Sciatic nerve (tissue), 2 donors: ENCODE measurements around the gene PFN1. TPM values are rescaled to one million over a fixed set of nuclear protein-coding genes. Genes with fewer than 3 reads are reported as not detected.

ENCODE experiments used
- ATAC-seq: fragments of 200-7000 bp; cut with Tn5 transposase; one replicate; pipeline ENCODE4 v1.9.1; 2020; ENCODE audit warnings: mild to moderate bottlenecking, moderate library complexity
- DNase-seq: peaks from one replicate; pipeline ENCODE4 v3.0.0-alpha.2; 2020; ENCODE audit warnings: low spot score
- intact Hi-C: fragments of 100-400 bp; cut with DNase I; formaldehyde crosslinking; loops from one replicate; pipeline ENCODE4 v1.14.2; 2022
- total RNA-seq: library from RNA; stranded (reverse); fragmentation: NEBNext Ultra II Directional; extraction: Animal tissue kit (Norgen Biotek cat#: 25700); gene quantifications from one replicate; pipeline ENCODE4 v1.2.1, GENCODE V29; 2021
- donor health status: DM: no; HTN: no; CAD: no.
- donor health status: DM: no; HTN: no; CAD: no.

Gene PFN1
- total RNA-seq, result 234 TPM

DNA sequence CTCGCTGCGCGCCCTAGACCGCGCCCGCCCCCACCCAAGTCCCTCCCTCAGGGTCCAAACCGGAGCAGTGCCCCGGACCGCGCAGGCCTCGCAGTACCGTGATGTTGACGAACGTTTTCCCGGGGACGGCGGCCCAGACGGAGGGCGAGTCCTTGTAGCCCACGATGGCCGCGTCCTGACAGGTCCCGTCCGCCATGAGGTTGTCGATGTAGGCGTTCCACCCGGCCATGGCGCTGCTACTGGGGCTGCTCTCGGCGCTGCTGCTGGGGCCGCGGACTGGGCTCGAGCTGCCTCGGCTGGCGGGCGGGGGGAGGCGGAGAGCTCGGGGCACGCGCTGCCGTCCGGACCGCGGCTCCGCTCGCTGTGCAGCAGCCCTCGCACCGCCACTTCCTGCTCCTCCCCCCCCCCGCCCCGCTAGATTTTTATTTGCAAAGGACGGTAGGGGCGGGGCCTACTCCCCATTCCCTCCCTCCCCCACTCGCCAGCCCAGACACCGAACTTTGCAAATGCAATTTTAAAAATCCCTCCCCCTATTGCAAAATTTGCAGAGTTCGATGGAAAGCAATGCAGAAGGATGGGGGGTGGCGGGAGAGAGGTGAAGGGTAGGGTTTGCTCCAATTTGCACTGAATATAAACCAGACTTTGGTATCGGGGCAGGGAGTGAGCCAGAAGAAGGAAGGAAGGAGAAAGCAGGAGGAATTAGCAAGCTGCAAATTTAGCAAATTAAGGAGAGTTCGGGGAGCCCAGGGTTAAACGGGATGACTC lies at the start of gene PFN1:
Gene PFN1, minus strand, starts transcription at position 365 of the 765 bp plus-strand sequence. Its CDS starts 136 bp downstream, at position 229.
- ATAC-seq (peak; percentile 91), DNase-seq (peak; percentile 93)
- intact Hi-C loops, result no loop called here

DNA sequence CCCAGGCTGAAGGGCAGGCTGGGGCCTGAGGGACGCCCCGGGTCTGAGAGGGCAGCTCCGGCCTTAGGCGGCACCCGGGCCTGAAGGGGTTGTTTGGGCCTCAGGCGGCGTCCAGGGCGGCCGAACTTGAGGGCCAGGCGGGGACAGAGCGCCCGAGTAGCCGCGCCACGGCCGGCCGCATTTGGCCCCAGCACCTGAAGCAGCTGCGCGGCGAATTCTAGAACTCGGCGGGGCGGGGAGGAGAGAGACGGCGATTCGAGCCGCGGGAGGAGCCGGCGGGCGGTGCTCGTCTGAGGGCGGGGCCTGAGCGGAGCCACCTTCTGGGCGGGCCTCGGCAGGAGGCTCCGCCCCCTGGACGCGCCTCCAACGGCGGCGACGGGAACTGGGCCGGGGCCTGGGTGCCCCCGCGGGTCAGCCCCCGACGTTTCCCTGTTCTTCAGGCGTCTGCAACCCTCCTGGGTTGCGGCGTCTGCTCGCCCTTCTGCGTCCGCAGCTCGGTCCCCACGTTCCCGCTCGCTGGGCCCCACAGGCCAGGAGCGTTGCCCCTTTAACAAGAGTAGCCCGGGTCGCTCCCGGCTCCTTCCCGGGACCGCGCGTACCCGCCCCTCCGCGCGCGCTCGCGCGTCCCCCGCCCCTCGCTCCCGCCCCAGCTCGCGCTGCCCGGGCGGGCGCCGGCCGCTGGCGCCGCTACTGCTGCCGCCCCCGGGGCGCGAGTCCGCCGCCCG lies 49.1 kb upstream of the PFN1 start, which contains the start of the genes INCA1 and KIF1C:
Gene INCA1, minus strand, starts transcription at position 221 of the 725 bp plus-strand sequence. CDS start 3,085 bp downstream, outside the sequence.
Gene KIF1C, plus strand, starts transcription at position 649 of the 725 bp plus-strand sequence. CDS start 2,297 bp downstream, outside the sequence.
- DNase-seq (peak; percentile 96), ATAC-seq (peak; percentile 97)
- intact Hi-C loops, result no loop called here

DNA sequence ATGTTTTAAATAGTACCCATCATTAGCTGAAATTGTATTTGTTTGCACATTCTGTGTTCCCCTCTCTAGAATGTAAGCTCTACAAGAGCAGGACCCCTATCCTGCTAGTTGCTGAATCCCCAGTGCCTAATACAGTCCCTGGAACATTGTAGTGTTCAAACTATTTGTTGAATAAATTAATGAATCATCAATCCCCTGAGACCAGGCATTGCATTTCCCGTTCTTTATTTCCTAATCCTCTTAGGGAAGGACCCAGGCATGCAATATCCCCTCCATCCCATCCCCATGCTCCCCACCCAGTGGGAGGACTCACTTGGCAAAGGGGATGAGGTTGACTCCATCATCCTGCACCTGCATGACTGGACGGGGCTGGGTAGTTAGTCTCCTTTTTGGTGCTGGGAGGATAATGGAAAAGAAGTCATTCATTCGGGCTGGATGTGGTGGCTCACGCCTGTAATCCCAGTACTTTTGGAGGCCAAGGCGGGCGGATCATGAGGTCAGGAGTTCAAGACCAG lies 45.8 kb upstream of the PFN1 start:
- DNase-seq (no peak), ATAC-seq (no peak)
- intact Hi-C loops, result no loop called here

DNA sequence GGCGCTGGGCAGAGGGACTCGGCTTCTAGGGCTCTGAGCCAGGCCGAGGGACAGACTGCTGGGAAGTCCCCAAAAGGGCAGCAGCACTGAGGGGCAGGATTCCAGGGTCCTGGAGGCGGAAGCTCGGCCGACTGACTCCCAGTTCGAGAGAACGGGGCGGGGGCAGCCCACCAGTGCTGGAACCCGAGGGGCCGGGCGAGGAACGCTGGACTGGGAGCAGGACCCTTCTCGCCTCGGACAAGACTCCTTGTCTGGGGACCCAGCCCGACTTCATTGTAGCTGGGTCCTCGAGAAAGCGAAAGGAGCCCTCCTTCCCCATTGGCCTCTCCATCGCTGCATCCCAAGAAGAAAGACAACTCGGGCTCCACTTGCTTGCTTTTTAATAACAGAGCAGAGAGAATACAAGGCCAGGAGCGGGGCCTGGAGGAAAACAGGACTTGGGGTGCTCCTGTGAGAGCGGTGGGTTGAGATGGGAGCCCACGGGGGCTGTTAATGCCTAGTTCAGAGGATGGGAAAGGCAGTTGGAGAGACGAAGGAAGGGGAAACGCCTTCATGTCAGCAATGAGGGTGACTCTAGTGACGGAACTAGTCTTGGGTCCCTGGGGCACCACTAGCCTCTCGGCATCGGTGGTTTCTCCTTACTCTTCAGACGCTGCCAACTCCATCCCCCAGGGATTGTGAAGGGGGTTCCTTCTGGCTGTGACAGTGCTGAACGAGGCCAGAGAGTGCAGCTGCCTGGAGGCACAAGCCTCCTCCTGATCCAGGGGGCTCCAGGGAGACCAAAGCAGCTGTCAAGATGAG lies 39.6 kb upstream of the PFN1 start:
- ATAC-seq (peak; percentile 69), DNase-seq (peak; percentile 67)
- intact Hi-C loops, result no loop called here

DNA sequence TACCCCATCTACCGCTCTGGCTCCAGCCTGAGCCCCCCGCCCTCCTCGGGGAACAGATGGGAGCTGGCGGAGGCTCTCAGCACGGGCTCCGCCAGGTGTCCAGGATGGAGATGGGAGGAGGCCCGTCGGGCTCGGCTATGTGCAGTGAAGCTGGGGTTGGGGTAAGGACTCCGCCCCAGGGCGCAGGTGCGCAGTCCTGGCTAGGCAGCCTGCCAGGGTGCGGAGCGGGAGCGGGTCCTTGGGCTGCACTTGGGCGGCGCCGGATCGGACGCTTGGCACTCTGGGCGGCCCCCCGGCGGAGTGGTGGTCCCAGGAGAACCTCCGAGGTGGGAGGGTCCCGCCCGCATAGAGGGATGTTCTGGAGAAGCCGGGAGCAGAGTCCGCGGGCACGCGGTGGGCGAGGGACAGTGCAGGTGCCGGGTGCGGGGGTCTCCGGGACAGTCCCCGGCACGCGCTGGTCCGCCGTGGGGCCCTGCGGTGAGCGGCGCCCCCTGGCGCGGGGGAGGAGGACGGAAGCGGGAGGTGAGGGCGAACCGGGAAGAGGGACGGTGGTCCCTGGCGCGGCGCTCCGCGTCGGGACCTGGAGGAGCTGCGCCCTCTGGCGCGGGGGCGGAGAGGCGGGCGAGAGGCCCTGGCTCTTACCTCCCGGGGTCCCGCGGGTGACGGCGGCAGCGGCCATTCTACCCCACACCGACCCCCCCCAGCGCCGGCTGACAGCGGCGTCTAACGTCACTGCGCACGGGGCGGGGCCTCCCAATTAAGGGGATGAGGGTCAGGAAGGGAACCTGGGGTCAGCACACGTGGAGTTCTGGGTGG lies 38.8 kb upstream of the PFN1 start, which contains the start of gene CAMTA2:
Gene CAMTA2, minus strand, starts transcription at position 725 of the 816 bp plus-strand sequence. CDS start 1,453 bp downstream, outside the sequence.
- peak; percentile 96 for DNase-seq
- intact Hi-C loops, result no loop called here
- peak; percentile 97 for ATAC-seq

DNA sequence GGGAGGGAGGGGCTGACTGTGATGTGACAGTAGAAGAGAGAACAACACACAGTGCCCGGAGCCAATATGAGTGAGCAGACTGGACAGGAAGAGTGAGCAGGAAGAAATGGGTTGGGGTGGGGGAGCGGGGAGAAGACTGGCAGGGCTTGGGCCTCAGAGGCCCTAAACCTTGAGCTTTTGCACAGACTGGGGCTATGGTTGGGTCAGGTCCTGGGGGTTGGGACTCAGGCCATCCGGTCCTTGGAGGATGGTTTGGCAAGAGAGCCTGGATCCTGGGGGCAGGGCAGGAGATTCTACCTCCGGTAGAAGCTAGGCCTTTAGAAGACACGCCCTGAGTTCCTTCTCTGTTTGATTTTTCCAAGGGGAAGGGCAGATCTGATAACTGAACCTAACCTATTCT lies 38.1 kb upstream of the PFN1 start:
- ATAC-seq (peak; percentile 2), DNase-seq (no peak)
- intact Hi-C loops, result no loop called here

DNA sequence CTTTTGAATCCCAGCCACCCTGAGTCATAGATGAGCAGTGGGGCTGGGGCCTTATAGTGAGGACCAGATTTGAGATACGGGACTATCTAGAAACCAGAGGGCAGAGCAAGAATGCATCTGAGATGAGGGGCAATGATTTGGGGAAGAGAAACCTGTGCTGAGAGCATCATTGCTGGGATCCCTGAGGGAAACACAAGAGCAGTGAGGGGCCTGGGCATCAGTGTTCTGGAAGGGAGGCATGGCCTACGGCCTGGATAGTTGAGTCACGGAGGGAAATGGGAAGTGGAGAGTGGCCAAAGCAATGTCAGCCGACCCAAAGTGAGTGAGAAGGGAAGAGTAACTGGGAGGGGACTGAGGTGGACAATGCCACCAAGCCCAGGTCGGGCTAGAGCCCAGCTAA lies 34.0 kb upstream of the PFN1 start:
- intact Hi-C loops, result no loop called here
- DNase-seq (no peak), ATAC-seq (no peak)

DNA sequence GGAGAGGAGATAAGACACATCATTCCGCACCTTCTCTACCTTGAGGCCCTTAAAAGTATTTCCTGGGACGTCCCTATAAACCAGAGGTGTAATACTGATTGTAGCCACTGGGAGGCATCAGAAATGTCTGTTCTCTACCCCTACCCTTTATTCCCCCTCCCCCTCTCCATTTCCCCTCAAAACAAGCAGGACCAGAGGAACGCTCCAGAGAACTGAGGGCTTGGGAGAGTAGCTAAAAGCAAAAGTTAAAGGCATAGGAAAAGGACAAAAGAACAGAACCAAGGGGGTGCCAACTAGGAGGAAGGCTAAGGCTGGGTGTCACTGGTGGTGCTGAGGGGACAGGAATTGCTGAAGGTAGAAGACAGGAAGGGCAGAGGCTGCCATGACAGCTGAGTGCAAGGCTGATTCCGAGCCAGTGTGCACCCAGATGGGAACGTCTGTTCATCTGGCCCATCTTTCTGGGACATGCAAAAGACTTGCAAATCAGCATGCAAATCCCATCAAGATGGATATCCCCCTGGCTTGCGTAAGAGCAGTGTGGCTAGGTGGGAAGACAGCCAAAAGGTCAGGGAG lies 32.4 kb upstream of the PFN1 start:
- intact Hi-C loops, result no loop called here
- DNase-seq (no peak), ATAC-seq (peak; percentile 51)

DNA sequence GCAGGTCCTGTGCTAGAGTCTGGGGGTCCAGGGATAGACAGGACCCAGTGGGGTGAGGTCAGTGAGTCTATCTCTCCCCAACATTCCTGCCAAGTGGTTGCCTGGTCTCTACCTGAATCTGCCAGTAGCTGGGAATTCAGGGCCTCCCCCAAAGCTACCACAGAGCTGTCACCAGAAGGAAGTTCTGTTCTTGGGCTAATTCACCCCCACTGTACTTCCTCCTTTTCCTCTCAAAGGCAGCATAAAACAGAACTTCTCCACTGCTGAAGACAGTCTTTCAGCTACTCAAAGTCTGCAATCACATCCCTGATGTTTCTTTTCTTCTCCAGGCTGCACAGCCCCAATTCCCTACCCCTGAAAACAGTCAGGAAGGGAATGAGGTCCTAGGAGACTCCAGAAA lies 30.4 kb upstream of the PFN1 start:
- intact Hi-C loops, result no loop called here
- DNase-seq (no peak), ATAC-seq (no peak)

DNA sequence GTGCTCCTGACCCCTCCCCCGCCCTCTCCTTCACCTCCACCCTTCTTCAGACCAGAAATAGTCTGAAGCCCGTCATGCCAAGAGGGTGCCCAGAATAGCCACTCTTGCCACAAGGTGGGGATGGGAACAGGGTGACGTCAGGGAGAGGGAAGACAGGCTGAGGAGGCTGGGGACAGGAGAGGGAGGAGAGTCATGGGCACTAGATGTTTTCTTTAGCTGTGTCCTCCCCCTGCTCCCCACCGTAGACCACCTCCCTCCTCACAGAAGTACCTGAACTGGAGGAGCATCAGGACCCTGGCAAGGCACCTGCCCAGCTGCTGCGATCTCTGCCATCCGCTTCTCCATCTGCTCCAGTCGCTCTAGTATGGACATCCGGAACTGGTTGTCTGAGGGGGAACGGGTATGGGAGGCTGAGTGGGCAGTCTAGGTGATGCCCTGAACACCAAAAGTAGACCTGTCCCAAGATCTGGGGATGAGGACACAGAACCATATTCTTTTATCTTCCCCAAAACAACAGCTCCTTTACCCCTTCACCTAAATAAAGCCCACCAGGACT lies 25.9 kb upstream of the PFN1 start:
- intact Hi-C loops, result no loop called here
- no peak for ATAC-seq
- DNase-seq, result no peak

DNA sequence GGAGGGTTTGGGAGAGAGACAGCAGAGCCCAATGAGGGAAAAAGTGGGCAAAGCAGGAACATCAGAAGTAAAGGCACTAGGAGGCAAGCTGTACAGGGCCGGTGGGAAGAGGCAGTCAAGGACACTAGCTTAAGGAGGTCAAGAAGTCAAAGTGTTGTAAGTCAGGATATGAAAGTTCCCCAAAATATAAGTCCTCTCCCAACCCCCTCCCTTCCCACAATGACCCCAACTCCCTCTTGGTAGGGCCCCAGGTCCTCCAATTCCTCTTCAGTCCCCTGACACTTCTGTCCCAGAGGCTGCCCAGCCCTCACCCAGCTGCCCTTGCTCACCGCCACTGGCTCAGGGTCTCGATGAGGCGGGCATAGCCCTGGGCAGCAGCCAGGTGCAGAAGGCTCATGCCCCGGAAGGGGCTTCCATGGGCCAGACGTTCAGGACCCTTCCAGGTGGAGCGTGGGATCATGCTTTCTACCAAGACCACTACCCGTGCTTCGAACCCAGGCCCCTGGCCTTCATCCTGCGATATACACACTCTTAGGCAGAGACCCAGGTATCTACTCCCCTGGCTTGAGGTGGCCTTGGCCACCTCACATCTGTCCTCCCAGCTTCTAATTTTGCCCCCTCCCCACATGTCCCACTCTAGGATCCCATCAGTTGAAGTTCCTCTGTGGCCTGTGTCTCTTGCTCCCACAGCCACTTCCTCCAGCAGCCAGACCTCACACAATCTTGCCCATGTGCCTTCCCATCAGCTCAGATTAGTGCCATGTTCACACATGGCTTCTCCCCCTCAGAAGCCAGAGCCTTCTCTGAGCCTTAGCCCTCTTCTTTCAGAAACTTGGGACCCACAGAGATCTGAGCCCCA lies 25.2 kb upstream of the PFN1 start:
- no peak for DNase-seq
- intact Hi-C loops, result no loop called here
- no peak for ATAC-seq

DNA sequence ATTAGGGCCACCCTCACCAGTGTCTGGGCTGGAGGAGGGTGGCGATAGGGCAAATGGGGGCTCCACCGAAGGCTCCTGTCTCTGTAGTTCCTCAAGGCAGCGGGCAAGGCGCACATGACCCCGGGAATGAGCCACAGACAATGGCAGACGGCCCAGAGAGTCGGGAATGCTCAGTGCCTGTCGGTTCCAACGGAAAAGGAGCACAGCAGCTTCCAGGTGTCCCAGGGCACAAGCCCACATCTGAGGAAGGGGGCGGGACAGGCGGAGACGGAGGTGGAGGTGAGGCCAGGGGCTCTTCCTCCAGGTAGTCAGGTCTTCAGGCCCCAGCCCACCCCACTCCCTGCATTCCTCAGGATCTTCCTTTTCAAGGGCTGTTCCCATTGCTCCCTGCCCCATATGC lies 24.4 kb upstream of the PFN1 start:
- ATAC-seq (no peak), DNase-seq (no peak)
- intact Hi-C loops, result no loop called here

DNA sequence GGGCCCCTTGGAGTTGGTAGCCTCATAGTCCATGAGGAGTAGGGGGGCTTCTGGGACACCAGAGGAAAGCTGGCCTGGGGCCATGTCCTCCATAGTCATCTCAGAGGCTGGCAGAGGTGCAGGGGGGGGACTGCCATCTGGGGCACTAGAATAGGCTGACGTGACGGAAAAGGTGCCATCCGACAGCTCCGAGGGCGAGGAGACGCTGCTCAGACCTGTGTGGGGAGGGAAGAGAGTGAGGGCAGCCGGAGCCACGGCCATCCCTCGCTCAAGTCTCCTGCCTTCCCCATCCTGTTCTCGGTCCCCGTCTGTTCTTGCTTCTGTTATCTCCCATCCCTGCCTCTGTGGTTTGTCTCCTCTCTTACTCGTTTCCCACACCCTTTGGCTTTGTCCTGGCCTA lies 24.0 kb upstream of the PFN1 start:
- ATAC-seq (no peak), DNase-seq (no peak)
- intact Hi-C loops, result no loop called here

DNA sequence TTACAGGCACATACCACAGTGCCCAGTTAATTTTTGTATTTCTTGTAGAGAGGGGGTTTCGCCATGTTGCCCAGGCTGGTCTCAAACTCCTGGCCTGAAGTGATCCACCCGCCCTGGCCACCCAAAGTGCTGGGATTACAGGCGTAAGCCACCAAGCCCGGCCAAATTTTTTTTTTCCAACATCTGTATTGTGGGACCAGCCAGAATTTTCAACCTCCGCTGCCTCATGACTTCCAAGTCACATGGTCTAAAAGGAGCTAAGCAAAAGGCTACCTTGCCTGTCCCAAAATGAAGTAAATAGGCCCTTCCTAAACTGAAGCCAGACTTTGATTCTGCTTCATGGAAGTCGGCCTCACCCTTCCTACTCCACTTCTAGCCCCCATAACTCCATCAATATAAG lies 23.5 kb upstream of the PFN1 start:
- no peak for ATAC-seq
- no peak for DNase-seq
- intact Hi-C loops, result no loop called here

DNA sequence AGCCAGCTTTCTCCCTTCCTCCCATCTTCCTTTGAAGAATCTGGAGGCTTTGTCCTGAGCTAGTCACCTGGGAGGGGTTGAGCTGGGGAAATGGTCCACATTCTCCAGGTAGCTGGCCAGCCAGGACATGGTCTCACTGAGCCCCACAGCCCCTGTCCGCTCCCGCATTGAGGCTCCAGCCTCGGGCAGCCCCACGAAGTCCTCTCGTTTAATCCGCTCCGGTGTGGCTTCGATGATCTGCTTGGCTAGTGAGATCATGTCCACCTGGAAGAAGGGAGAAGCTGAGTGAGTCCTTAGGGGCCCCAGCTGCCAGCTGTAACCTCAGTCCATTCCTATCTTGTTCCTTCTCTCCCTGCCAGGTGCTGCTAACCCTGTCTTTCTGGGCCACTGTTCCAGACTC lies 21.9 kb upstream of the PFN1 start:
- ATAC-seq (no peak), DNase-seq (no peak)
- intact Hi-C loops, result no loop called here

DNA sequence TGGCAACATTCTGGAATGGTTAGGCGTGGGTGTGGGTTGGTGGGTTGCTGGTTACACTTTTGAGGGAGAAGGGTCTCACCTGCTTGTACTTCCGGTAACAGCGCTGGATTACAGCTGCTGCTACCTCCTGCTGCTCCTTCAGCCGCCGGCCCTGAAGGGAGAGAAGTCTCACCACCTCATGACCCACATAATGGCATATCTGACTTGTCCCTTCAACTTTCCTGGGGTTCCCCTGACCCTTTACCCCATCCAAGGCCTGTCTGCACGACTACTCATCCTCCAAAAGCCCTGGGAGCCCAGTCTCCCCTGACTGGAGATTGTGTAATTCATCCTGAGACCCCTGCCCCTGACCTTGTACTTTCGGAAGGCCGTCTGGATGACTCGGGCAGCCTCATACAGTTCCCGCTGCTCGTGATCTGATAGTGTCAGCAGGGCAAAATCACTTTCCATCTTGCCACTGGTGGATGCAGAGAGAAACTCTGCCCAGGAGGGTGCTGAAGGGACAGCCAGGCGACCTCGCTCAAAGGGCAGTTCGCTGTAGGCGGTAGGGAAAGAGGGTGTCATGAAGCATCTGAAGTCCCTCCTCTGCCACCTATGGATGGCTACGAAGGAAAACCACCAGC lies 21.3 kb upstream of the PFN1 start:
- ATAC-seq, result no peak
- no peak for DNase-seq
- intact Hi-C loops, result no loop called here
